GM23338 (cell line): ENCODE data around the gene PLET1.

Experiments
- CREB1 ChIP-seq: fragments of 250-450 bp; sonication (Bioruptor Pico); IDR thresholded peaks from 2 replicates; pipeline ENCODE4 v1.5.0; 2020; ENCODE audit warnings: low read depth, mild to moderate bottlenecking, moderate library complexity
- CTCF ChIP-seq, 2 experiments: fragments of 200-600 bp in 1 of 2; sonication (generic) in 1 of 2; conservative IDR thresholded peaks; 2 replicates each; pipeline versions ENCODE4 v1.5.1 to v1.6.1; 2016 to 2017; ENCODE audit warnings: antibody characterized with exemption in 2 of 2, low read depth in 2 of 2, mild to moderate bottlenecking in 2 of 2, moderate library complexity in 1 of 2
- ETS1 ChIP-seq: IDR thresholded peaks from 2 replicates; pipeline ENCODE4 v1.6.1; 2016; ENCODE audit warnings: antibody characterized with exemption
- EZH2 ChIP-seq: fragments of 200-600 bp; sonication (generic); IDR thresholded peaks from one replicate; pipeline ENCODE4 v1.8.0; 2017; ENCODE audit warnings: antibody characterized with exemption, mild to moderate bottlenecking, low read depth; ENCODE audit not compliant: unreplicated experiment
- JUNB ChIP-seq: IDR thresholded peaks from one replicate; pipeline ENCODE4 v1.6.1; 2016; ENCODE audit warnings: antibody characterized with exemption; ENCODE audit not compliant: unreplicated experiment
- NANOG ChIP-seq: IDR thresholded peaks from 2 replicates; pipeline ENCODE4 v1.6.1; 2016; ENCODE audit warnings: antibody characterized with exemption, borderline replicate concordance
- POLR2AphosphoS5 ChIP-seq: IDR thresholded peaks from 2 replicates; pipeline ENCODE4 v1.6.1; 2016; ENCODE audit warnings: antibody characterized with exemption, low read depth
- REST ChIP-seq: IDR thresholded peaks from one replicate; pipeline ENCODE4 v1.6.1; 2018; ENCODE audit warnings: antibody characterized with exemption; ENCODE audit not compliant: unreplicated experiment

DNA sequence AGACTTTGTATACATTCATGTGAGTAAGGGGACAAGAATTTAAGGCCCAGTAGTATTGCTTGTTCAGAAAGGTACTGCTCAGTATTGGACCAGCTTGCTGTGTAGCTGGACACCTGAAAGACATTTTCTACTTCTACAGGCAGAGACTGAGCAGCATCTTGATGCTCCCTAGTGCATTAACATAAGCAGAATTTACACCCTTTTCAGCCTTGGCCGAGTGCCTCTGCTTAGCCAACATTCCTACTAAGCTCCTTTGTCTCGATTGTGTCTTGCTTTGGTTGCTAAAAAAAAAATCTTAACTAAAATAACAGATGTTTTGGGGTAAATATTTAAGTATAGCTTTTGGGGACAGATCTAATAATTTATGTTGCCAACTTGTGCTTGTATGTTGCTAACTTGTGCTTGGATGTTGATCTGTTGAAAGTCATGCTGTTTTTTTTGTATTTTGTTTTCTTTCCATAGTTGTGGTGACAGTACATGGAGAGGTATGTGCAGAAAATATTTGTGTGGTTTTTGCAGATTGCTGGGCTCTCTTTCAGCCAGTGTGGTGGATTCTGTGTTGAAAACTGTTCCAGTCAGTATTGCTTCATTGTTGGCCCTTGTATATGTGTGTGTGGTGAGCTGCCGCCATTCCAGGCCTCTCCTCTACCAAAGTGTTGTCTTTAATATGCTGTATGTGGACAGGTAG is 30.8 kb downstream of the PLET1 start:
- TF ChIP-seq CTCF (conservative IDR thresholded peaks at IDR 0.05; ENCODE audit: low read depth in 2 of 2), result no peak
- no peak for TF ChIP-seq POLR2AphosphoS5
- TF ChIP-seq JUNB, result no peak
- no peak for TF ChIP-seq EZH2
- TF ChIP-seq REST, result no peak
- no peak for TF ChIP-seq CREB1
- TF ChIP-seq NANOG, result no peak
- TF ChIP-seq ETS1, result no peak
